NCI-H2029 treated with DMSO at 0.1 percent for 48 hours (cell line): ENCODE measurements around the gene TFPI2.
"Not testable (repeated sequence)": the region's sequence is repeated elsewhere in the genome, so short reads cannot be mapped to it uniquely, and the experiment has no call there.

ENCODE experiments used
- DNase-seq: peaks from one replicate; lab custom pipeline; 2025; lab: John Stamatoyannopoulos, UW

Gene TFPI2

GRCh38 chr7:93890464-93891068 is at the start of gene TFPI2:
Gene TFPI2 (minus strand): TSS chr7:93890753. CDS start chr7:93890678, 75 bp downstream.
- DNase-seq = no peak

GRCh38 chr7:93938293-93938692 is 47.7 kb upstream of the TFPI2 start:
- no peak for DNase-seq

- no peak for DNase-seq
These were observed 47.3 kb upstream of the TFPI2 start for GRCh38 chr7:93937818-93938217.

- no peak for DNase-seq
These were observed 44.5 kb upstream of the TFPI2 start for GRCh38 chr7:93935102-93935501.

- no peak for DNase-seq
These were observed 42.6 kb upstream of the TFPI2 start for GRCh38 chr7:93933156-93933555.

- DNase-seq = no peak
These were observed 41.1 kb upstream of the TFPI2 start for GRCh38 chr7:93931655-93932054.

- DNase-seq = no peak
These were observed 37.0 kb upstream of the TFPI2 start for GRCh38 chr7:93927585-93927984.

- DNase-seq = no peak
These were observed 36.2 kb upstream of the TFPI2 start for GRCh38 chr7:93926800-93927199.

GRCh38 chr7:93923942-93924341 is 33.4 kb upstream of the TFPI2 start:
- DNase-seq = no peak

- no peak for DNase-seq
These were observed 32.7 kb upstream of the TFPI2 start for GRCh38 chr7:93923296-93923695.

- DNase-seq = no peak
These were observed 31.3 kb upstream of the TFPI2 start, which contains the start of gene GNG11 for GRCh38 chr7:93921607-93922566. Gene GNG11 (plus strand): TSS chr7:93921735. CDS start chr7:93922138, 403 bp downstream.

GRCh38 chr7:93921186-93921585 is 30.6 kb upstream of the TFPI2 start:
- no peak for DNase-seq

- no peak for DNase-seq
These were observed 30.1 kb upstream of the TFPI2 start for GRCh38 chr7:93920496-93921182.

GRCh38 chr7:93916315-93916714 is 25.8 kb upstream of the TFPI2 start:
- not testable (repeated sequence) for DNase-seq

- not testable (repeated sequence) for DNase-seq
These were observed 25.3 kb upstream of the TFPI2 start for GRCh38 chr7:93915888-93916287.

- not testable (repeated sequence) for DNase-seq
These were observed 24.8 kb upstream of the TFPI2 start for GRCh38 chr7:93915206-93915842.

GRCh38 chr7:93914581-93915066 is 24.1 kb upstream of the TFPI2 start:
- DNase-seq = no peak

GRCh38 chr7:93913197-93913596 is 22.6 kb upstream of the TFPI2 start:
- DNase-seq = no peak

GRCh38 chr7:93911661-93912060 is 21.1 kb upstream of the TFPI2 start:
- DNase-seq = not testable (repeated sequence)

- not testable (repeated sequence) for DNase-seq
These were observed 20.7 kb upstream of the TFPI2 start for GRCh38 chr7:93911242-93911641.

- DNase-seq = no peak
These were observed 19.8 kb upstream of the TFPI2 start for GRCh38 chr7:93910076-93910994.
